T-cell (primary cell): Measurements from ENCODE around the gene HAUS7. TPM values are rescaled to one million over a fixed set of nuclear protein-coding genes. Genes with fewer than 3 reads are reported as not detected.
A peak's percentile ranks its signal among the peaks of the same experiment; 100 is the strongest.

Experiments used
- ATAC-seq, 4 experiments: fragments of 200-7000 bp in 3 of 4; fragments of 150-1000 bp in 1 of 4; cut with Tn5 transposase; replicated peaks in 1 of 4; 1 replicate in 3 of 4; 2 replicates in 1 of 4; pipeline ENCODE4 v1.10.0; 2021; ENCODE audit warnings: moderate library complexity in 3 of 4, mild to moderate bottlenecking in 2 of 4, moderate number of reproducible peaks in 1 of 4
- CTCF ChIA-PET, 2 donors: fragments of 300-600 bp; sonication (Branson Sonifier 250); formaldehyde crosslinking; loops; one replicate each; lab custom pipeline; 2022; ENCODE audit warnings: antibody characterized with exemption in 2 of 2; lab: Charles Lee
- POLR2A ChIA-PET, 2 donors: fragments of 300-600 bp; sonication (Branson Sonifier 250); formaldehyde crosslinking; loops; one replicate each; lab custom pipeline; 2022; ENCODE audit warnings: antibody characterized with exemption in 2 of 2; lab: Charles Lee
- DNase-seq, 35 experiments: peaks; one replicate each; pipeline versions ENCODE4 v3.0.0 to v3.0.0-alpha.2; 2013 to 2023
- H3K27ac ChIP-seq: one replicate; pipeline ENCODE4 v1.5.1; 2013; ENCODE audit warnings: low read length
- H3K27me3 ChIP-seq, 2 experiments: replicated peaks in 1 of 2; 1 replicate in 1 of 2; 2 replicates in 1 of 2; pipeline versions ENCODE4 v1.6.1 to v1.7.0; 2013; ENCODE audit warnings: low read length in 1 of 2, mixed read lengths in 1 of 2; ENCODE audit not compliant: control insufficient read depth in 2 of 2, insufficient read depth in 2 of 2; ENCODE audit errors: extremely low read depth in 1 of 2
- H3K36me3 ChIP-seq, 2 donors: 1 replicate in 1 of 2; 2 replicates in 1 of 2; pipeline versions ENCODE4 v1.6.1 to v1.7.0; 2013; ENCODE audit warnings: low read length in 1 of 2; ENCODE audit not compliant: control insufficient read depth in 2 of 2, insufficient read depth in 1 of 2; ENCODE audit errors: extremely low read depth in 1 of 2
- H3K4me1 ChIP-seq, 2 experiments: 1 replicate in 1 of 2; 2 replicates in 1 of 2; pipeline versions ENCODE4 v1.6.1 to v1.7.0; 2013; ENCODE audit warnings: low read length in 2 of 2, mixed read lengths in 1 of 2; ENCODE audit not compliant: insufficient read depth in 2 of 2, control insufficient read depth in 1 of 2; ENCODE audit errors: extremely low read depth in 1 of 2
- H3K4me3 ChIP-seq, 2 donors: 1 replicate in 1 of 2; 2 replicates in 1 of 2; pipeline versions ENCODE4 v1.5.1 to v1.7.0; 2013; ENCODE audit warnings: mild to moderate bottlenecking in 2 of 2, low read length in 1 of 2, moderate library complexity in 1 of 2; ENCODE audit not compliant: control insufficient read depth in 1 of 2; ENCODE audit errors: extremely low read depth in 1 of 2
- H3K9me3 ChIP-seq: 2 replicates; pipeline ENCODE4 v1.7.0; 2013
- H3K27ac Mint-ChIP-seq, 2 donors: one replicate each; pipeline ENCODE4 v1.8.0; 2020 to 2021; ENCODE audit warnings: mild to moderate bottlenecking in 2 of 2, mixed read lengths in 2 of 2
- H3K27me3 Mint-ChIP-seq, 2 donors: one replicate each; pipeline ENCODE4 v1.8.0; 2021 to 2022; ENCODE audit warnings: mixed read lengths in 2 of 2
- H3K36me3 Mint-ChIP-seq: one replicate; pipeline ENCODE4 v1.8.0; 2021; ENCODE audit warnings: mixed read lengths
- H3K4me1 Mint-ChIP-seq, 3 donors: one replicate each; pipeline ENCODE4 v1.8.0; 2020 to 2022; ENCODE audit warnings: mixed read lengths in 3 of 3, mild to moderate bottlenecking in 1 of 3
- H3K4me3 Mint-ChIP-seq, 3 donors: one replicate each; pipeline ENCODE4 v1.8.0; 2020 to 2022; ENCODE audit warnings: mild to moderate bottlenecking in 3 of 3, mixed read lengths in 3 of 3, moderate library complexity in 3 of 3
- H3K9me3 Mint-ChIP-seq, 3 donors: one replicate each; pipeline ENCODE4 v1.8.0; 2020 to 2022; ENCODE audit warnings: mixed read lengths in 3 of 3
- WGBS: methylation state at CpG from one replicate; pipeline ENCODE4 v1.1.5; 2013; ENCODE audit warnings: missing lambda C conversion rate; ENCODE audit not compliant: insufficient coverage; 5-methylcytosine and 5-hydroxymethylcytosine counted together
- total RNA-seq, 35 experiments: library from RNA in 6 of 35; stranded (reverse) in 6 of 35; fragments of 120-200 nt in 1 of 35; gene quantifications; one replicate each; pipeline versions ENCODE4 v1.2.1 to v1.2.4 and lab custom pipeline; 2013 to 2026

Gene HAUS7
- total RNA-seq, 5 donors from 2014 or later (not counting 1 experiment from before 2014, with no cell fraction given) = 30.7 to 58.4 (median 48.6) TPM

DNA sequence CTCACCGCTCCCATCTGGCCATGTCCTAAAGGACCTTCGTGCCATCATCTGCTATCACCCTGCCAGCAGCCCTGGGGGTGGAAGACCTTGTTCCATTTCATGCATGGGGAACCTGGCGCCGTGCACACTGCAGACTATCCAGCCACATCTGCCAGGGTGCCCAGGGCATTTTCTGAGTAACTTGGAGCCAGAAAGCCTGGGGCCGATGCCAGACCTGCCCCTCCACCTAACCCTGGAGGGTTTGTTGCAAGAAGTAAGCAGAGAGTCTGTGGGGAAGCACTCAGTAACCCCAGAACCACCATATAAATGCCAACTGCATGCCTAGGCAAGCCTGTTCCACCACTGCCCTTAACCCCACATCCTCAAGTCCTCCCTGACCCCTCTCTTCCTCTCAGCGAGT, 7.3 kb downstream of the HAUS7 start:
- ATAC-seq (no peak), DNase-seq (no peak)
- Mint-ChIP-seq H3K27me3 (peaks cover 0 to 3% of the 10 kb centered on the region in 2 donors), H3K36me3 (peaks cover 15% of the 10 kb centered on the region), H3K4me3 (no peak overlapping the region), H3K9me3 (no peaks in the 10 kb centered on the region), H3K27ac (no peak overlapping the region), H3K4me1 (peaks cover 4 to 8% (median 8%) of the 10 kb centered on the region in 3 donors)
- POLR2A ChIA-PET = no interaction called here
- Histone ChIP-seq H3K4me1 (no peaks in the 10 kb centered on the region), H3K4me3 (no peak overlapping the region), H3K27ac (no peak overlapping the region), H3K9me3 (no peaks in the 10 kb centered on the region), H3K36me3 (peaks cover 0 to 10% of the 10 kb centered on the region in 2 donors), H3K27me3 (no peaks in the 10 kb centered on the region)
- CTCF ChIA-PET = no interaction called here
- WGBS = 100% methylated on average over 1 of the region's 6 CpGs

DNA sequence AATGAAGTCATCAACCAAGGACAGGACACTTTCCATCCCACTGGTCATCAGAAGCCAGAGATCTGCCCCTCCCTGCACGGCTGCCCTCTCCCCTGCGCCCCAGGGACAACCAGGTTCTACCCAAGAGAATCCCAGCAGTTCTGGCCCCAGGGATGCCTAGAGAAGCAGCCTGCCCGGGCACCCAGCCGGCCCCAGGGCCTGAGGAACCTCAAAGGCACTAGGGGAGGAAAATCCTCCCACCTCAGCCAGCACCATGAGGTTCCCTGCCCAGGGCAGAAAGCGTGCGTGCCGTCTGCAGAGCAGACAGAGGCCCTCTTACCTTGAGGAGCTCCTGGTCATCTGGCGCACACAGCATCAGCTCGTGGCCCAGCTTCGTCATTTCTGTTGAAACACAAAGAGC, 8.1 kb downstream of the HAUS7 start:
- 89% methylated on average over 5 of the region's 10 CpGs for WGBS
- ChIA-PET CTCF (interaction anchor here in 1 of 2 donors (0.6 kb wide), 1 partner anchor 62 kb away, joined by 3 read pairs; no protein-coding TSS in a partner anchor), POLR2A (no interaction called here)
- H3K4me1 Mint-ChIP-seq = peaks cover 2 to 4% (median 3%) of the 10 kb centered on the region in 3 donors
- H3K4me1 ChIP-seq = no peaks in the 10 kb centered on the region
- DNase-seq (no peak), ATAC-seq (no peak)
- no peaks in the 10 kb centered on the region for H3K9me3 ChIP-seq
- peaks cover 15% of the 10 kb centered on the region for H3K36me3 Mint-ChIP-seq
- no peaks in the 10 kb centered on the region for H3K27me3 ChIP-seq
- H3K4me3 ChIP-seq = no peak overlapping the region
- H3K4me3 Mint-ChIP-seq = no peak overlapping the region
- no peak overlapping the region for H3K27ac ChIP-seq
- H3K36me3 ChIP-seq = peaks cover 0 to 8% of the 10 kb centered on the region in 2 donors
- no peak overlapping the region for H3K27ac Mint-ChIP-seq
- no peaks in the 10 kb centered on the region for H3K27me3 Mint-ChIP-seq
- no peaks in the 10 kb centered on the region for H3K9me3 Mint-ChIP-seq

DNA sequence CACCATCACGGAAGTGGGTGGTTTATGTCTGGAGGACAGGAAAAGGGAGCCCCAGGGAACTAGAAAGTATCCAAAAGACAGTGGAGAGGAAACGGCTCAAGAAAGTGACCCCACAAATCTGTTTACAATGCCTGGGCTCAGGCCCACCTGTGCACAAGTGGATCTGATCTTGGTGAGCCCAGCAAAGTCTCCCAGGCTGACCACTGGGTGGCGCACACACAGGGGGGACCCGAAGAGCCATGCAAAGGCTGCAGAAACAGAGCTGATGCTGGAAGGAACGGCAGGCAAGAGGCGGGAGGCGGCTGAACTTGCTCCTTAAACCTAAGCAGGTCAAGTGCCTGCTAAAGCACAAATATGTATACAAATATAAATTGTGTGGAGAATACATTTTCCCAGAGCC, 9.6 kb downstream of the HAUS7 start:
- H3K36me3 Mint-ChIP-seq = peaks cover 15% of the 10 kb centered on the region
- no peaks in the 10 kb centered on the region for H3K27me3 Mint-ChIP-seq
- H3K9me3 Mint-ChIP-seq = no peaks in the 10 kb centered on the region
- 100% methylated on average over 1 of the region's 7 CpGs for WGBS
- peaks cover 0 to 13% of the 10 kb centered on the region in 2 donors for H3K36me3 ChIP-seq
- no peaks in the 10 kb centered on the region for H3K4me1 ChIP-seq
- H3K27ac ChIP-seq = no peak overlapping the region
- H3K4me3 ChIP-seq = no peak overlapping the region
- ChIA-PET CTCF (interaction anchor here (0.6 to 1.1 kb wide), 2 partner anchors 12 to 46 kb away, joined by 3 to 6 read pairs; no protein-coding TSS in a partner anchor), POLR2A (no interaction called here)
- peak; percentile 52 to 69 (median 63) for ATAC-seq
- H3K27ac Mint-ChIP-seq = no peak overlapping the region
- peak in 29 of 35 experiments; percentile 9 to 59 (median 36) for DNase-seq
- no peaks in the 10 kb centered on the region for H3K27me3 ChIP-seq
- H3K9me3 ChIP-seq = no peaks in the 10 kb centered on the region
- no peak overlapping the region for H3K4me3 Mint-ChIP-seq
- peaks cover 0 to 2% (median 0%) of the 10 kb centered on the region in 3 donors for H3K4me1 Mint-ChIP-seq

DNA sequence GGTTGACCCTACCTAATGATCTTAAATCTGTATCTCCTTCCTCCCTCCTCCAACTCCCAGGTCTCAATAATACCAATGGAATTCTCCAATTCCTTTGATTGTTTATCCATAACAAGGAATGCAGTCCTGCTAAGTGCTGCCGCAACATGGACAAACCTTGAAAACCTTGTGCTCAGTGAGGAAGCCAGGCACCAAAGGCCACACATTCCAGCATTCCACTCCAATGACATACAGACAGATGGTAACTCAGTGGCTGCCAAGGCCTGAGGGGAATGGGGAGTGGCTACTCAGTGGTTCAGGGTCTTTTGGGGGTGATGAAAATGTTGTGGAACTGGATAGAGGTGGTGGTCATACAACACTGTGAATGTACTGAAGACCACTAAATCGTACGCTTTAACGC, 10.4 kb downstream of the HAUS7 start:
- Mint-ChIP-seq H3K4me1 (peaks cover 0 to 2% (median 0%) of the 10 kb centered on the region in 3 donors), H3K9me3 (no peaks in the 10 kb centered on the region), H3K27me3 (no peaks in the 10 kb centered on the region), H3K4me3 (no peak overlapping the region), H3K36me3 (peaks cover 15% of the 10 kb centered on the region), H3K27ac (no peak overlapping the region)
- H3K36me3 ChIP-seq = peaks cover 2 to 16% of the 10 kb centered on the region in 2 donors
- H3K27ac ChIP-seq = no peak overlapping the region
- ChIA-PET POLR2A (no interaction called here), CTCF (no interaction called here)
- no peaks in the 10 kb centered on the region for H3K27me3 ChIP-seq
- DNase-seq (no peak), ATAC-seq (no peak)
- H3K4me3 ChIP-seq = no peak overlapping the region
- WGBS = no CpG with 5 or more reads among the region's 4 CpGs
- H3K4me1 ChIP-seq = no peaks in the 10 kb centered on the region
- no peaks in the 10 kb centered on the region for H3K9me3 ChIP-seq

DNA sequence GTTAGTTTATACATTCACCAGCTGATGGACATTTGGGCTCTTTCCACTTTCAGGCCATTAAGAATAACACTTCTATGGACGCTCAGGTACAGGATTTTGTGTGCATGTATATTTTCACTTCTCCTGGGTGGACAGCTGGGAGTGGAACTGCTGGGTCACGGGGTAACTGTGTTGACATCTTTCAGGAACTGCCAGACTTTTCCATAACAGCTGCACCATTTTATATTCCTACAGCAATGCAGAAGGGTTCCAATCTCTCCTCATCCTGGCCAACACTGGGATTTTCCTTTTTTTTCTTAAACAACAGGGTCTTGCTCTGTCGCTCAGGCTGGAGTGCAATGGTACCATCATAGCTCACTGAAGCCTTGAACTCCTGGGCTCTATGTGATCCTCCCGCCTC, 11.9 kb downstream of the HAUS7 start:
- ChIA-PET CTCF (no interaction called here), POLR2A (no interaction called here)
- no peak overlapping the region for H3K27ac Mint-ChIP-seq
- H3K4me3 Mint-ChIP-seq = no peak overlapping the region
- H3K36me3 Mint-ChIP-seq = peaks cover 12% of the 10 kb centered on the region
- H3K4me1 Mint-ChIP-seq = peaks cover 0 to 2% (median 0%) of the 10 kb centered on the region in 3 donors
- Histone ChIP-seq H3K4me3 (no peak overlapping the region), H3K36me3 (peaks cover 4 to 11% of the 10 kb centered on the region in 2 donors), H3K27me3 (no peaks in the 10 kb centered on the region), H3K4me1 (no peaks in the 10 kb centered on the region), H3K27ac (no peak overlapping the region), H3K9me3 (no peaks in the 10 kb centered on the region)
- H3K27me3 Mint-ChIP-seq = no peaks in the 10 kb centered on the region
- ATAC-seq (no peak), DNase-seq (no peak)
- no peaks in the 10 kb centered on the region for H3K9me3 Mint-ChIP-seq
- no CpG with 5 or more reads among the region's 4 CpGs for WGBS

DNA sequence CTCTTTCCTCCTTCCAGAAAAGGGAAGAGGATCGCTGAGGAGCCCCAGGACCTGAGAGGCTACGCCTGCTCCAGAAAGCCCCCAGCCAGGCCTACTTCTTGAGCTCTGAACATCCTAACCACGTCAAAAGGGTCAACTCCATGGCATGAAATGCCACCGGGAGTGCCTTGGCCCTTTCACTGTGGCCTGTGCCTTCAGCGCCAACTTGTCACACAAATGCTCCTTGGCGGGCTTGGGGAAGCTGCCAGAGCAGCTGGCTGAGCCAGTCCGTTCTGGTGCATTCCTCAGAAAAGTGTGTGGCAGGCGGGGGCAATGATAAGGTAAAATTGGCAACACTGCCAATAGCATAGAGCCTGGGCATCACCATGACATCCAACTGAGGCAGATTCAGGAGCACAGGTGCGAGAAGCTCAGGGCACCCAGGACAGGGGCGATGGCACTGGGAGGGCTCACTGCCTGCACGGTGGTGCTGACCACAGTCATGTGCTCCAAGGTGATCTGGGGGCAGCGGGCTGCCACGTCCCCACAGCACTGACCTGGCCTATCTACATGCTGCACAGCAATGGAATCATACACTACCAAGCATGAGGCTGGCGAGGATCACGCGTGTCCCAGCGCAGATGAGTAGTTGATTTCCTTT, 12.4 kb downstream of the HAUS7 start:
- H3K27ac ChIP-seq = no peak overlapping the region
- ChIA-PET CTCF (no interaction called here), POLR2A (interaction anchor here in 1 of 2 donors (0.5 kb wide), 1 partner anchor 124 kb away, joined by 4 read pairs; no protein-coding TSS in a partner anchor)
- peaks cover 4 to 11% of the 10 kb centered on the region in 2 donors for H3K36me3 ChIP-seq
- H3K27me3 ChIP-seq = no peaks in the 10 kb centered on the region
- WGBS = 97% methylated on average over 5 of the region's 17 CpGs
- Mint-ChIP-seq H3K27ac (no peak overlapping the region), H3K4me1 (peaks cover 0 to 2% (median 0%) of the 10 kb centered on the region in 3 donors), H3K27me3 (no peaks in the 10 kb centered on the region), H3K36me3 (peaks cover 12% of the 10 kb centered on the region), H3K9me3 (no peaks in the 10 kb centered on the region), H3K4me3 (no peak overlapping the region)
- ATAC-seq (no peak), DNase-seq (no peak)
- no peaks in the 10 kb centered on the region for H3K4me1 ChIP-seq
- no peaks in the 10 kb centered on the region for H3K9me3 ChIP-seq
- no peak overlapping the region for H3K4me3 ChIP-seq
